GM10266 (cell line): ENCODE data around the gene MAN1C1.
"Not testable (repeated sequence)": the region's sequence is repeated elsewhere in the genome, so short reads cannot be mapped to it uniquely, and the experiment has no call there.

ENCODE experiments used
- DNase-seq: peaks from one replicate; pipeline ENCODE4 v3.0.0; 2012; ENCODE audit errors: extremely low spot score
- CTCF ChIP-seq: IDR thresholded peaks from 2 replicates; pipeline ENCODE4 v1.5.1; 2012; ENCODE audit warnings: mild to moderate bottlenecking, low read depth; ENCODE audit not compliant: control insufficient read depth, insufficient read depth; ENCODE audit errors: missing control alignments

The MAN1C1 gene

GRCh38 chr1:25695090-25695770 lies 78.6 kb downstream of the MAN1C1 start:
- no peak for TF ChIP-seq CTCF
- DNase-seq, result no peak

- no peak for DNase-seq
- no peak for TF ChIP-seq CTCF
These were observed 79.2 kb downstream of the MAN1C1 start for GRCh38 chr1:25695771-25696311.

- not testable (repeated sequence) for DNase-seq
These were observed 80.1 kb downstream of the MAN1C1 start for GRCh38 chr1:25696643-25697042.

- no peak for DNase-seq
- no peak for TF ChIP-seq CTCF
These were observed 81.0 kb downstream of the MAN1C1 start for GRCh38 chr1:25697435-25698217.

- no peak for TF ChIP-seq CTCF
- DNase-seq, result no peak
These were observed 81.7 kb downstream of the MAN1C1 start for GRCh38 chr1:25698252-25698651.

- DNase-seq, result not testable (repeated sequence)
These were observed 82.5 kb downstream of the MAN1C1 start for GRCh38 chr1:25699059-25699458.

- TF ChIP-seq CTCF, result no peak
- no peak for DNase-seq
These were observed 83.0 kb downstream of the MAN1C1 start for GRCh38 chr1:25699500-25700143.

GRCh38 chr1:25700144-25700523 lies 83.5 kb downstream of the MAN1C1 start:
- DNase-seq, result no peak
- TF ChIP-seq CTCF, result no peak
